BLaER1 treated with 17β-estradiol and CSF1 and Interleukin-3, amounts not matched to agents 10 nM and 100 nM (cell line): ENCODE measurements around the gene BLNK.
A peak's percentile ranks its signal among the peaks of the same experiment; 100 is the strongest.

Experiments
- H3K27ac ChIP-seq, 11 experiments: shearing (Covaris generic); formaldehyde crosslinking; 2 replicates each; pipeline ENCODE4 v1.8.1; 2022
- H3K27me3 ChIP-seq, 11 experiments: shearing (Covaris generic); formaldehyde crosslinking; 2 replicates each; pipeline ENCODE4 v1.8.1; 2022
- H3K36me3 ChIP-seq, 11 experiments: shearing (Covaris generic); formaldehyde crosslinking; 2 replicates each; pipeline ENCODE4 v1.8.1; 2022
- H3K4me1 ChIP-seq, 10 experiments: shearing (Covaris generic); formaldehyde crosslinking; 2 replicates each; pipeline ENCODE4 v1.8.1; 2022
- H3K4me2 ChIP-seq, 11 experiments: shearing (Covaris generic); formaldehyde crosslinking; 2 replicates each; pipeline ENCODE4 v1.8.1; 2022
- H3K4me3 ChIP-seq, 10 experiments: shearing (Covaris generic); formaldehyde crosslinking; 2 replicates each; pipeline ENCODE4 v1.8.1; 2022
- H3K9ac ChIP-seq, 11 experiments: shearing (Covaris generic); formaldehyde crosslinking; 2 replicates each; pipeline ENCODE4 v1.8.1; 2022
- H3K9me3 ChIP-seq, 11 experiments: shearing (Covaris generic); formaldehyde crosslinking; replicated peaks in 1 of 11; 2 replicates each; pipeline ENCODE4 v1.8.1; 2022
- H4K20me1 ChIP-seq, 11 experiments: shearing (Covaris generic); formaldehyde crosslinking; 2 replicates each; pipeline ENCODE4 v1.8.1; 2022
- Cebpa-rat ChIP-seq, 11 experiments: shearing (Covaris generic); IDR thresholded peaks; 2 replicates each; pipeline ENCODE4 v1.8.1; 2022

Gene BLNK

GRCh38 chr10:96306516-96306915 is 35.1 kb upstream of the BLNK start:
- Histone ChIP-seq H3K4me3 (peak overlapping the region; percentile 38 to 89 (median 64)), H3K27me3 (no peaks in the 10 kb centered on the region), H3K36me3 (peaks cover 0 to 72% (median 0%) of the 10 kb centered on the region in 11 experiments; a peak in 6 of 22 replicates), H3K4me1 (peaks cover 56 to 100% (median 92%) of the 10 kb centered on the region in 10 experiments), H3K9ac (peak overlapping the region; percentile 58 to 86 (median 82)), H3K9me3 (no peaks in the 10 kb centered on the region), H4K20me1 (peaks cover 0 to 17% (median 0%) of the 10 kb centered on the region in 11 experiments; a peak in 2 of 22 replicates), H3K27ac (peak overlapping the region; percentile 1 to 94 (median 82); a peak in 20 of 22 replicates), H3K4me2 (peak overlapping the region; percentile 82 to 98 (median 94))
- TF ChIP-seq Cebpa-rat (IDR thresholded peaks at IDR 0.05), result no peak

- Histone ChIP-seq H3K9ac (peak overlapping the region in 9 of 11 experiments; percentile 69 to 86 (median 82); a peak in 18 of 22 replicates), H3K27ac (peak overlapping the region in 9 of 11 experiments; percentile 67 to 94 (median 87); a peak in 18 of 22 replicates)
These were observed 33.6 kb upstream of the BLNK start for GRCh38 chr10:96305019-96305418.

GRCh38 chr10:96304230-96304629 is 32.9 kb upstream of the BLNK start, which contains the start of gene DNTT:
TSS of gene DNTT (plus strand) at chr10:96304434. CDS start at chr10:96304498, 64 bp downstream.
- Histone ChIP-seq H3K27me3 (no peaks in the 10 kb centered on the region), H3K4me3 (peak within 1 kb of the TSS; percentile 9 to 89 (median 64); a peak in 18 of 20 replicates), H3K4me2 (peak within 1 kb of the TSS; percentile 84 to 98 (median 94)), H3K4me1 (peaks cover 56 to 100% (median 96%) of the 10 kb centered on the region in 10 experiments), H3K9me3 (no peaks in the 10 kb centered on the region), H3K27ac (peak within 1 kb of the TSS in 9 of 11 experiments; percentile 67 to 94 (median 87); a peak in 18 of 22 replicates), H3K9ac (peak within 1 kb of the TSS in 10 of 11 experiments; percentile 26 to 86 (median 82); a peak in 18 of 22 replicates), H4K20me1 (no peaks in the 10 kb centered on the region; a peak in 1 of 22 replicates), H3K36me3 (peaks cover 0 to 57% (median 0%) of the 10 kb centered on the region in 11 experiments; a peak in 6 of 22 replicates)
- no peak for TF ChIP-seq Cebpa-rat (IDR thresholded peaks at IDR 0.05)

More at GRCh38 chr10:96305019-96305418, 33.6 kb upstream of the BLNK start:
- Histone ChIP-seq H3K9me3 (no peaks in the 10 kb centered on the region), H3K4me3 (peak overlapping the region in 9 of 10 experiments; percentile 41 to 89 (median 64); a peak in 16 of 20 replicates), H3K27me3 (no peaks in the 10 kb centered on the region), H3K36me3 (peaks cover 0 to 65% (median 0%) of the 10 kb centered on the region in 11 experiments; a peak in 6 of 22 replicates), H3K4me1 (peaks cover 56 to 100% (median 96%) of the 10 kb centered on the region in 10 experiments), H4K20me1 (peaks cover 0 to 2% (median 0%) of the 10 kb centered on the region in 11 experiments; a peak in 2 of 22 replicates), H3K4me2 (peak overlapping the region; percentile 82 to 98 (median 94))
- TF ChIP-seq Cebpa-rat (IDR thresholded peaks at IDR 0.05), result no peak

GRCh38 chr10:96301616-96302015 is 30.2 kb upstream of the BLNK start:
- no peaks in the 10 kb centered on the region for H3K27me3 ChIP-seq
- peaks cover 75 to 100% (median 96%) of the 10 kb centered on the region in 10 experiments for H3K4me1 ChIP-seq
- H3K4me3 ChIP-seq, result peak overlapping the region in 5 of 10 experiments; percentile 10 to 89 (median 68); a peak in 7 of 20 replicates
- H3K9ac ChIP-seq, result peak overlapping the region in 9 of 11 experiments; percentile 8 to 86 (median 82); a peak in 16 of 22 replicates
- no peaks in the 10 kb centered on the region for H4K20me1 ChIP-seq
- no peak for TF ChIP-seq Cebpa-rat (IDR thresholded peaks at IDR 0.05)
- H3K36me3 ChIP-seq, result peaks cover 0 to 38% (median 0%) of the 10 kb centered on the region in 11 experiments; a peak in 2 of 22 replicates
- peak overlapping the region; percentile 84 to 98 (median 94) for H3K4me2 ChIP-seq
- H3K27ac ChIP-seq, result peak overlapping the region in 9 of 11 experiments; percentile 23 to 94 (median 87); a peak in 17 of 22 replicates
- no peaks in the 10 kb centered on the region for H3K9me3 ChIP-seq

GRCh38 chr10:96299383-96299782 is 28.0 kb upstream of the BLNK start:
- no peaks in the 10 kb centered on the region for H3K27me3 ChIP-seq
- H3K9ac ChIP-seq, result peak overlapping the region in 9 of 11 experiments; percentile 53 to 86 (median 82); a peak in 19 of 22 replicates
- peak overlapping the region; percentile 7 to 89 (median 50); a peak in 19 of 20 replicates for H3K4me3 ChIP-seq
- H4K20me1 ChIP-seq, result no peaks in the 10 kb centered on the region
- H3K9me3 ChIP-seq, result no peaks in the 10 kb centered on the region
- peaks cover 0 to 16% (median 0%) of the 10 kb centered on the region in 11 experiments; a peak in 1 of 22 replicates for H3K36me3 ChIP-seq
- peak overlapping the region in 9 of 11 experiments; percentile 54 to 94 (median 87); a peak in 18 of 22 replicates for H3K27ac ChIP-seq
- peaks cover 89 to 100% (median 99%) of the 10 kb centered on the region in 10 experiments for H3K4me1 ChIP-seq
- peak overlapping the region; percentile 84 to 98 (median 94) for H3K4me2 ChIP-seq
- TF ChIP-seq Cebpa-rat (IDR thresholded peaks at IDR 0.05), result no peak

GRCh38 chr10:96298362-96298761 is 27.0 kb upstream of the BLNK start:
- H3K4me1 ChIP-seq, result peaks cover 89 to 100% (median 100%) of the 10 kb centered on the region in 10 experiments
- no peaks in the 10 kb centered on the region for H3K27me3 ChIP-seq
- H3K4me2 ChIP-seq, result peak overlapping the region; percentile 84 to 98 (median 94)
- no peaks in the 10 kb centered on the region for H4K20me1 ChIP-seq
- TF ChIP-seq Cebpa-rat (IDR thresholded peaks at IDR 0.05), result no peak
- peak overlapping the region in 6 of 10 experiments; percentile 7 to 89 (median 58); a peak in 9 of 20 replicates for H3K4me3 ChIP-seq
- peak overlapping the region; percentile 1 to 94 (median 68); a peak in 20 of 22 replicates for H3K27ac ChIP-seq
- H3K36me3 ChIP-seq, result peaks cover 0 to 15% (median 0%) of the 10 kb centered on the region in 11 experiments; a peak in 1 of 22 replicates
- H3K9ac ChIP-seq, result peak overlapping the region in 10 of 11 experiments; percentile 18 to 86 (median 69); a peak in 17 of 22 replicates
- no peaks in the 10 kb centered on the region for H3K9me3 ChIP-seq

- peak overlapping the region in 9 of 11 experiments; percentile 54 to 94 (median 87); a peak in 18 of 22 replicates for H3K27ac ChIP-seq
- peak overlapping the region in 9 of 11 experiments; percentile 18 to 86 (median 74); a peak in 18 of 22 replicates for H3K9ac ChIP-seq
- H4K20me1 ChIP-seq, result no peaks in the 10 kb centered on the region
- peak overlapping the region in 6 of 10 experiments; percentile 7 to 89 (median 58); a peak in 11 of 20 replicates for H3K4me3 ChIP-seq
- H3K4me2 ChIP-seq, result peak overlapping the region; percentile 84 to 98 (median 94)
- H3K27me3 ChIP-seq, result no peaks in the 10 kb centered on the region
- no peaks in the 10 kb centered on the region for H3K9me3 ChIP-seq
- TF ChIP-seq Cebpa-rat (IDR thresholded peaks at IDR 0.05), result no peak
- H3K36me3 ChIP-seq, result peaks cover 0 to 15% (median 0%) of the 10 kb centered on the region in 11 experiments; a peak in 1 of 22 replicates
- H3K4me1 ChIP-seq, result peaks cover 80 to 100% (median 98%) of the 10 kb centered on the region in 10 experiments
These were observed 26.1 kb upstream of the BLNK start for GRCh38 chr10:96297486-96297885.

- Histone ChIP-seq H3K4me2 (peak overlapping the region; percentile 15 to 98 (median 92); a peak in 20 of 22 replicates), H3K4me3 (peak overlapping the region in 7 of 10 experiments; percentile 11 to 89 (median 28); a peak in 8 of 20 replicates), H3K27me3 (no peaks in the 10 kb centered on the region), H3K9me3 (no peaks in the 10 kb centered on the region), H3K27ac (peak overlapping the region in 8 of 11 experiments; percentile 54 to 94 (median 88); a peak in 15 of 22 replicates), H3K36me3 (peaks cover 0 to 12% (median 0%) of the 10 kb centered on the region in 11 experiments; a peak in 1 of 22 replicates), H3K9ac (peak overlapping the region in 7 of 11 experiments; percentile 11 to 86 (median 82); a peak in 10 of 22 replicates), H4K20me1 (no peaks in the 10 kb centered on the region), H3K4me1 (peaks cover 72 to 100% (median 96%) of the 10 kb centered on the region in 10 experiments)
- TF ChIP-seq Cebpa-rat (IDR thresholded peaks at IDR 0.05), result no peak
These were observed 24.1 kb upstream of the BLNK start for GRCh38 chr10:96295475-96295874.
